ENCODE data around the gene DHFR. TPM values are rescaled to one million over a fixed set of nuclear protein-coding genes. Genes with fewer than 3 reads are reported as not detected.

The DHFR gene
- total RNA-seq, 1 experiment from 2014 or later: 51.5 TPM

GRCh38 chr5:80688648-80689420 is 34.1 kb upstream of the DHFR start:
- ChIA-PET POLR2A (interaction anchor here (0.7 kb wide), 2 partner anchors 419 to 464 kb away, joined by 3 read pairs; no protein-coding TSS in a partner anchor), CTCF (interaction anchor here (0.6 kb wide), 1 partner anchor 506 kb away, joined by 6 read pairs; no protein-coding TSS in a partner anchor)
- intact Hi-C loops (cut with micrococcal nuclease; ENCODE audit: unreplicated experiment): loop anchor here (10.0 kb wide), 2 partner anchors 476 to 506 kb away; no protein-coding TSS in a partner anchor
- H3K4me3 ChIP-seq (ENCODE audit: low read depth in 2 of 2, low read length in 2 of 2): no peak overlapping the region
- in situ Hi-C loops (cut with HindIII; ENCODE audit: low pct_unique_long_range_greater_than_20kb, low sequenced_read_pairs): no loop called here
- H3K27ac ChIP-seq (ENCODE audit: low read length): no peak overlapping the region
- H3K36me3 ChIP-seq (ENCODE audit: control insufficient read depth, insufficient read depth, low read length): no peaks in the 10 kb centered on the region
- no TSS peak for BruUV-seq (replicated peaks)
- no peaks in the 10 kb centered on the region for H3K4me1 ChIP-seq (ENCODE audit: control insufficient read depth, insufficient read depth, low read length)
- TF ChIP-seq POLR2AphosphoS5 (IDR thresholded peaks at IDR 0.05; ENCODE audit: low read depth, low read length) (no peak), REST (IDR thresholded peaks at IDR 0.05; ENCODE audit: insufficient read depth in 1 of 2, low read depth in 2 of 2, low read length in 1 of 2) (no peak), SIN3A (IDR thresholded peaks at IDR 0.05; ENCODE audit: borderline replicate concordance, insufficient read depth, low read depth, low read length) (no peak), CTCF (IDR thresholded peaks at IDR 0.05) (no peak), TCF7L2 (IDR thresholded peaks at IDR 0.05; ENCODE audit: low read depth, low read length) (no peak)
- no peaks in the 10 kb centered on the region for H3K9me3 ChIP-seq (ENCODE audit: control insufficient read depth, insufficient read depth, low read depth, low read length)
- H3K27me3 ChIP-seq (ENCODE audit: control insufficient read depth, insufficient read depth, low read length): no peaks in the 10 kb centered on the region
- ATAC-seq (no peak), DNase-seq (ENCODE audit: low read depth, low spot score) (no peak)

GRCh38 chr5:80686757-80687156 is 32.0 kb upstream of the DHFR start:
- H3K4me1 ChIP-seq (ENCODE audit: control insufficient read depth, insufficient read depth, low read length): no peaks in the 10 kb centered on the region
- intact Hi-C loops (cut with micrococcal nuclease; ENCODE audit: unreplicated experiment): loop anchor here (10.0 kb wide), 2 partner anchors 478 to 508 kb away; no protein-coding TSS in a partner anchor
- 0 out of 2 replicates have a peak, but pooled peaks cover 2% of the 10 kb centered on the region for H3K36me3 ChIP-seq (ENCODE audit: control insufficient read depth, insufficient read depth, low read length)
- BruUV-seq (replicated peaks): no TSS peak
- no peak overlapping the region for H3K4me3 ChIP-seq (ENCODE audit: low read depth in 2 of 2, low read length in 2 of 2)
- H3K27me3 ChIP-seq (ENCODE audit: control insufficient read depth, insufficient read depth, low read length): no peaks in the 10 kb centered on the region
- no peak overlapping the region for H3K27ac ChIP-seq (ENCODE audit: low read length)
- H3K9me3 ChIP-seq (ENCODE audit: control insufficient read depth, insufficient read depth, low read depth, low read length): no peaks in the 10 kb centered on the region
- DNase-seq (ENCODE audit: low read depth, low spot score) (no peak), ATAC-seq (no peak)
- TF ChIP-seq SIN3A (IDR thresholded peaks at IDR 0.05; ENCODE audit: borderline replicate concordance, insufficient read depth, low read depth, low read length) (no peak), REST (IDR thresholded peaks at IDR 0.05; ENCODE audit: insufficient read depth in 1 of 2, low read depth in 2 of 2, low read length in 1 of 2) (no peak), CTCF (IDR thresholded peaks at IDR 0.05) (no peak; the same call in 1 of the 2 replicates), POLR2AphosphoS5 (IDR thresholded peaks at IDR 0.05; ENCODE audit: low read depth, low read length) (no peak), TCF7L2 (IDR thresholded peaks at IDR 0.05; ENCODE audit: low read depth, low read length) (no peak)
- POLR2A ChIA-PET: no interaction called here
- CTCF ChIA-PET: no interaction called here
- in situ Hi-C loops (cut with HindIII; ENCODE audit: low pct_unique_long_range_greater_than_20kb, low sequenced_read_pairs): no loop called here

All from Panc1 (cell line).